ENCODE measurements around the gene APH1A. TPM values are rescaled to one million over a fixed set of nuclear protein-coding genes. Genes with fewer than 3 reads are reported as not detected.
A peak's percentile ranks its signal among the peaks of the same experiment; 100 is the strongest.

Gene APH1A
- total and polyA plus RNA-seq, 9 of the 15 experiments (the other 6 are each of a cell fraction or from before 2014, with no cell fraction given) = 5.6 to 123 (median 77.0) TPM

GRCh38 chr1:150293433-150294253 is 24.8 kb upstream of the APH1A start, which contains the start of gene MRPS21 (continued):
- TF ChIP-seq OTX1 (CRISPR knock-in tag; IDR thresholded peaks at IDR 0.05) (no peak), PURB (CRISPR knock-in tag; IDR thresholded peaks at IDR 0.05; ENCODE audit: low read depth) (no peak), CBFA2T3 (IDR thresholded peaks at IDR 0.05) (no peak), EP400 (IDR thresholded peaks at IDR 0.05) (peak; percentile 96), HNRNPUL1 (IDR thresholded peaks at IDR 0.05; ENCODE audit: low read length) (no peak), GABPB1 (CRISPR knock-in tag; IDR thresholded peaks at IDR 0.05) (peak; percentile 97), BCOR (IDR thresholded peaks at IDR 0.05) (no peak), KDM4B (IDR thresholded peaks at IDR 0.05; ENCODE audit: borderline replicate concordance in 2 of 2, low read depth in 1 of 2) (peak in 1 of 2 experiments; percentile 87; a peak in 1 of 4 replicates), RBM25 (IDR thresholded peaks at IDR 0.05; ENCODE audit: low read depth, low read length, severe bottlenecking) (no peak), SIN3A (IDR thresholded peaks at IDR 0.05; ENCODE audit: borderline replicate concordance in 2 of 2, control insufficient read depth in 1 of 2, low read depth in 2 of 2, low read length in 2 of 2) (peak; percentile 73 to 90; a peak in 3 of 4 replicates), CGGBP1 (CRISPR knock-in tag; IDR thresholded peaks at IDR 0.05) (no peak), MYC (IDR thresholded peaks at IDR 0.05; ENCODE audit: low read depth, low read length) (peak; percentile 97), MYC (CRISPR knock-in tag; IDR thresholded peaks at IDR 0.05; ENCODE audit: borderline replicate concordance, low read depth) (peak; percentile 83; the same call in 1 of the 2 replicates), ZNF592 (IDR thresholded peaks at IDR 0.05) (peak; percentile 84), ZNF239 (CRISPR knock-in tag; IDR thresholded peaks at IDR 0.05) (no peak), ZNF561 (CRISPR knock-in tag; conservative IDR thresholded peaks at IDR 0.05) (no peak)
- TF ChIP-seq, protein P1, sequence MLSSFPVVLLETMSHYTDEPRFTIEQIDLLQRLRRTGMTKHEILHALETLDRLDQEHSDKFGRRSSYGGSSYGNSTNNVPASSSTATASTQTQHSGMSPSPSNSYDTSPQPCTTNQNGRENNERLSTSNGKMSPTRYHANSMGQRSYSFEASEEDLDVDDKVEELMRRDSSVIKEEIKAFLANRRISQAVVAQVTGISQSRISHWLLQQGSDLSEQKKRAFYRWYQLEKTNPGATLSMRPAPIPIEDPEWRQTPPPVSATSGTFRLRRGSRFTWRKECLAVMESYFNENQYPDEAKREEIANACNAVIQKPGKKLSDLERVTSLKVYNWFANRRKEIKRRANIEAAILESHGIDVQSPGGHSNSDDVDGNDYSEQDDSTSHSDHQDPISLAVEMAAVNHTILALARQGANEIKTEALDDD (IDR thresholded peaks at IDR 0.05) = no peak
- TF ChIP-seq, protein P2, sequence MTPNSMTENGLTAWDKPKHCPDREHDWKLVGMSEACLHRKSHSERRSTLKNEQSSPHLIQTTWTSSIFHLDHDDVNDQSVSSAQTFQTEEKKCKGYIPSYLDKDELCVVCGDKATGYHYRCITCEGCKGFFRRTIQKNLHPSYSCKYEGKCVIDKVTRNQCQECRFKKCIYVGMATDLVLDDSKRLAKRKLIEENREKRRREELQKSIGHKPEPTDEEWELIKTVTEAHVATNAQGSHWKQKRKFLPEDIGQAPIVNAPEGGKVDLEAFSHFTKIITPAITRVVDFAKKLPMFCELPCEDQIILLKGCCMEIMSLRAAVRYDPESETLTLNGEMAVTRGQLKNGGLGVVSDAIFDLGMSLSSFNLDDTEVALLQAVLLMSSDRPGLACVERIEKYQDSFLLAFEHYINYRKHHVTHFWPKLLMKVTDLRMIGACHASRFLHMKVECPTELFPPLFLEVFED (CRISPR knock-in tag; conservative IDR thresholded peaks at IDR 0.05) = 0 out of 2 replicates have a peak, but pooled peaks have one; percentile 66

Measured in K562 (cell line).